GM12875 (cell line): ENCODE data around the gene SGMS1.

Source experiments
- H3K4me3 ChIP-seq: one replicate; pipeline ENCODE4 v1.5.1; 2011; ENCODE audit warnings: low read depth, low read length, control low read depth
- TF ChIP-seq, protein P1 (sequence below): IDR thresholded peaks from 2 replicates; pipeline ENCODE4 v1.5.1; 2011; ENCODE audit warnings: low read depth, mild to moderate bottlenecking, control low read depth, inconsistent platforms, low read length, moderate library complexity, borderline replicate concordance; ENCODE audit not compliant: insufficient read depth

Gene SGMS1

DNA sequence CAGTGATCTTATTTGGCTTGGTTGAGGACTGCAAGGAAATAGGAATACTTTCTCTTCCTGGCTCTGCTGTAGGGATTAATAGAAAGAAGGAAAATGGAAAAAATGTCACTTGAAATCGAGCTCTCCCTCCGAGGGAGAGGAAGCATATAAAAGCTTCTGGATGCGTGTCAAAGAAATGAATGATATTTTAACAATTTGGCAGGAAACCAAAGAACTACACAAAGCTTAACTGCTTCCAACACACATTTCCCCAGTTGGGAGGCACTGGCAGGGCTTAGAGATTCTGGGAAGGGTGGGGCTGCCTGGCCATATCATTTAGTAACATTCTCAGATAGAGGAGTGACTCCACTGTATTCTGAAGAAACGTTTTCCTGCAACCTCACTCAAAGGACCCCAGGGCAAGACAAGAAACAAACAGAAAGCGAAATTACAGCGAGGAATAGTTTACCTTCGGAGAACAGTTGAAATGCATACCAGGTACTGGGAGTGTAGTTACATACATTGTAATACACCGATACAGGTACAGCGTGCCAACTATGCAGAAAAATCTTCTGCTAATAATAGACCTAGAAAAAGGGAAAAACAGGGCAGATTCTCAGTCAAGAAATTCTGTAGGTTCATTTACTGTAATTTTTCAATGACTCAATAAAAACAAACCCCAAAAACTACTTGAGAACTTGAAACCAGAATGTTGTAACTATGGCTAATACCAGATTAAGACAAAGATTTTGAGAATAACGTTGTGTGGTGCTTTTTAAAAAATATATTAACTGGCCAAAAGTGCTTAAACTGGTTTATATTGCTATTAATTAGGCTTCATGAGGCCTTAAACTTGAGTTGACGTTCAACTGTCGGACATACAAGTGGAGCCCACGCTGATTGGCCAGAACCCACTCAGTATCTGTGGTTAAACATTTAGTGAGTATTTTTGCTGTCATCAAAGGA lies 296.7 kb downstream of the SGMS1 start:
- H3K4me3 ChIP-seq, result no peak overlapping the region
- TF ChIP-seq, protein P1, sequence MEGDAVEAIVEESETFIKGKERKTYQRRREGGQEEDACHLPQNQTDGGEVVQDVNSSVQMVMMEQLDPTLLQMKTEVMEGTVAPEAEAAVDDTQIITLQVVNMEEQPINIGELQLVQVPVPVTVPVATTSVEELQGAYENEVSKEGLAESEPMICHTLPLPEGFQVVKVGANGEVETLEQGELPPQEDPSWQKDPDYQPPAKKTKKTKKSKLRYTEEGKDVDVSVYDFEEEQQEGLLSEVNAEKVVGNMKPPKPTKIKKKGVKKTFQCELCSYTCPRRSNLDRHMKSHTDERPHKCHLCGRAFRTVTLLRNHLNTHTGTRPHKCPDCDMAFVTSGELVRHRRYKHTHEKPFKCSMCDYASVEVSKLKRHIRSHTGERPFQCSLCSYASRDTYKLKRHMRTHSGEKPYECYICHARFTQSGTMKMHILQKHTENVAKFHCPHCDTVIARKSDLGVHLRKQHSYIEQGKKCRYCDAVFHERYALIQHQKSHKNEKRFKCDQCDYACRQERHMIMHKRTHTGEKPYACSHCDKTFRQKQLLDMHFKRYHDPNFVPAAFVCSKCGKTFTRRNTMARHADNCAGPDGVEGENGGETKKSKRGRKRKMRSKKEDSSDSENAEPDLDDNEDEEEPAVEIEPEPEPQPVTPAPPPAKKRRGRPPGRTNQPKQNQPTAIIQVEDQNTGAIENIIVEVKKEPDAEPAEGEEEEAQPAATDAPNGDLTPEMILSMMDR, result no peak

DNA sequence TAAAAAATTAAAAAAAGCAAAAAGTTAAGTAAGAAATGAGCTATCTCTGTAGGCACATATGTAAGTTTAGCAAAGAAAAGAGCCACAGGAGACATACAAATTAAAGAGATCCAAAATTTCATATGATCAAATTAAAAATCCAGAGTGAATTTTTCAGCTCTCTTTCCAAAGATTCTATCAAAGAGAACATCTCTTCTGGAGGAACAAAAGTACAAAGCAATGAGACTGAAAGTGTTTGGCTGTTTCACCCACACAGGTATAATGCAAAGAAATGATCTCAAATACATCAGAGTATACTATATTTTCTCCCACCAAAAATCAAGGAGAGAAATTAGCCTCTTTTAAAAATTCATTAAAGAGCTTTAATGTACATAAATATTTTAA lies 297.6 kb downstream of the SGMS1 start:
- H3K4me3 ChIP-seq, result no peak overlapping the region
- TF ChIP-seq, protein P1, result no peak

DNA sequence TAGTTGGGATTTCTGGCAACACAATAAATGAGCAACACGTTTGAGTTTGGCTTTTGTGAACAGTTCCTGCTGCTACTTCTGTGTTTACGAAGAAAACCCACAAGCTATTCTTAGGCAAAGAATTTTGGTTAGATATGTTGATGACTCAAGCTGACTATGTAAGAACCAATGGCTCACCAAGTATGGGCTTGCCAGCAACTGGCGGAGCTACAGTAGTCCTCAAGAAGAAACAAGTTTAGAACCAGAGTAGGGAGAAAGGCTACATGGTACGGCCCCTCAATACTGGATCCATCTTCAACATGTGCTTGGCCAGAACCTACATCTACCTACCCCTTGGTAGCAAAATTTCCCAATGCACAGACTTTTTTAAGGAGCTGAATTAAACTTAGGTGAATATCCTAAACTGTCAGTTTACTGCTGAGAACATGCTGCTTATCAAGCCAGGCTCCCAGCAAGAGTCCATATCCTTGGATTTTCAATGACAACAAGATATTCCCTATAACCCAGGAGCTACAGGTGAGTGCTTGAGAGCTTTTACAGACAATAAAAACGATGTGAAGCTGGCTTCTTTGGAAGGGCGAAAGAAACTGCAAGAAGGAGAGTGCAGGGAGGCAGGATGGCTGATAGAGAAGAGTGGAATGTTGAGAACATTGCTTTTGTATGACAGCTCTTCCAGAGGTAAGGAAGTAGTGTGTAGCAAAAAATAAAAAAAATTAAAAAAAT lies 298.1 kb downstream of the SGMS1 start:
- TF ChIP-seq, protein P1, result no peak
- no peak overlapping the region for H3K4me3 ChIP-seq

DNA sequence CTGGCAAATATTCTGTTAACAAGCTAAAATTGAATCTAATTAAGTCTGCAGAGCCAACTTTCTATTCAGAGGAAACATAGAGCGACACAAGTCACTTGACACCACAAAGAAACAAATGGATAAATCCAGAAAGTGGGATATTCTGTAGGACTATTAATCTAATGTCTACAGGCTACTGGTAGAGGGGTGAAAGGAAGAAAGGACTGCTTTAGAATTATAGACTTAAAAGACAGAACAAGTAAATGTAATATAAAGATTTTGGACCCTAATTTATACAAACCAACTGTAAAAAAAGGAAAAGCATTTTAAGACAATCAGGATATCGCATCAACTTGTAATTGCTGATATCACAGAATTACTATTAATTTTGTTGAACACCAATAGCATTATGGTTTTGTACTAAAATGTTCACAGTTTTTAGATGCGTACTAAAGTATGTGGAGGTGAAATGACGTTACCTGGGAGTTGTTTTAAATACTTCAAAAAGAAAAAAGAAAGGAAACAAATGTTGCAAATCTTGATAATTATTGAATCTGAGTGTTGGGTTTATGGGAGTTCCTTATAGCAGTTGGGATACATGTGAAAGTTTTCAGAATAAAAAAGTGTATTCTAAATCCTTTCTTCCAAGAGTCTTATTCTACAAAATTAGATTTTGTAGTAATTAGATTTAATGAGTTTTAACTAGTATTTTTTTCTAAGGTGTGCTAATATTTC lies 298.9 kb downstream of the SGMS1 start:
- no peak overlapping the region for H3K4me3 ChIP-seq

DNA sequence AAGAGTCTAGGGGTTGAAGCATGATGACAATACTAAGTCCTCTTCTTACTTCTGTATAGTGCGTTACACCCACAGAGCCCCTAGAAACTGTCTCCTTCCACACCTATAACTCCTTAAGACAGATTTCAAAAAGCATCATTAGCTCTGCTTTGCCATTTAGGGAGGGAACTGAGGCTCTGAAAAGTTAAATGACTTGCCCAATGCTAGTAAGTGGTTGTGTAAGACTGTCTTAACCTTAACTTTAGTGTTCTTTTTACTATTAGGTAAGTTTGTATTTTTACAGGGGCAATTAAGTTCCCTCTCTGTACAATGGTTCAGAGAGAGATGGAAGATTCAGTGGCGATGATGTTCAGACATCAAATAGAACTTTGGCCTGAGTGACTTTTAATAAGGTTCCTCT lies 299.7 kb downstream of the SGMS1 start:
- TF ChIP-seq, protein P1, result no peak
- H3K4me3 ChIP-seq, result no peak overlapping the region

More for the DNA sequence above, 298.9 kb downstream of the SGMS1 start:
- TF ChIP-seq, protein P1, result no peak

DNA sequence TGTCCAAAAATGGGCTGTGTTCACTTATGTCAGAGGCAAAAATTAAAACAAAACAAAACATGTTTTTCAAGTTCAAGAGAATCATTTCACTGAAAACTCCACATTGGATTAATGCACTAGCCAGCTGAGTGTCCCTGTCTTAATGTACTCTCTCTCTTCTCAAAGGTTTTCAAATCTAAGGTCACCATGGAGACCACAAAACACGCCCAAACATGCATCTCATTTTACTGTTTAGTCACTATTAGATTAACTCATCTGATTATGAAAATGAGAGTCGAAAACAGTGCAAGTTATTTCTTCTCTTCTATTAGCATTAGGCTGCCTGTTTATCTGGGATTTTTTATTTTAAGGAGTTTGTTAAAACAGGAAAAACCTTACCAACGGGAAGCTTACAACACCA lies 301.7 kb downstream of the SGMS1 start:
- TF ChIP-seq, protein P1, result no peak
- no peak overlapping the region for H3K4me3 ChIP-seq
